Testis (tissue), 2 donors: ENCODE data around the gene SDHAF3.

Experiments
- POLR2A ChIP-seq: fragments of 450-650 bp; IDR thresholded peaks from one replicate; pipeline ENCODE4 v1.6.1; 2017; ENCODE audit warnings: antibody characterized with exemption, mild to moderate bottlenecking, moderate library complexity
- TF ChIP-seq, protein P1 (sequence below), 3 experiments: fragments of 450-650 bp in 2 of 3; fragments of 200-600 bp in 1 of 3; sonication (generic) in 1 of 3; IDR thresholded peaks; one replicate each; pipeline ENCODE4 v1.5.1; 2016 to 2019; ENCODE audit warnings: antibody characterized with exemption in 3 of 3, mild to moderate bottlenecking in 2 of 3, moderate library complexity in 1 of 3

DNA sequence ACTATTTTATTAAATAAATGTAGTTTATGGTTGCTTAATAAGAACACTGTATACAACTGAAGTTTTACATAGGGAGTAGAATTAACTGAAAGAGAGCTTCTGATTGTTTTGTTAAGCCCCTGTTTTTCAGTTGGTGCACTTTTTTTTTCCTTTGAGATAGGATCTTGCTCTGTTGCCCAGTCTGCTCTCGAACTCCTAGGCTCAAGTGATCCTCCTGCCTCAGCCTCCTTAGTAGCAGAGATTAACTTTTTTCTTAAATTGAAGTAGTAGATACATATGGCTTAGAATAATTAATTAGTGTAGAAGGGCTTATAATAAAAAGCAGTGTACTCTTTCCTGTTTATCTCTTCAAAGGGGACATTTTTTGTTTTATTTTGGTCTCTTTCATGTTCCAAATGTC lies 11.2 kb downstream of the SDHAF3 start:
- TF ChIP-seq, protein P1, sequence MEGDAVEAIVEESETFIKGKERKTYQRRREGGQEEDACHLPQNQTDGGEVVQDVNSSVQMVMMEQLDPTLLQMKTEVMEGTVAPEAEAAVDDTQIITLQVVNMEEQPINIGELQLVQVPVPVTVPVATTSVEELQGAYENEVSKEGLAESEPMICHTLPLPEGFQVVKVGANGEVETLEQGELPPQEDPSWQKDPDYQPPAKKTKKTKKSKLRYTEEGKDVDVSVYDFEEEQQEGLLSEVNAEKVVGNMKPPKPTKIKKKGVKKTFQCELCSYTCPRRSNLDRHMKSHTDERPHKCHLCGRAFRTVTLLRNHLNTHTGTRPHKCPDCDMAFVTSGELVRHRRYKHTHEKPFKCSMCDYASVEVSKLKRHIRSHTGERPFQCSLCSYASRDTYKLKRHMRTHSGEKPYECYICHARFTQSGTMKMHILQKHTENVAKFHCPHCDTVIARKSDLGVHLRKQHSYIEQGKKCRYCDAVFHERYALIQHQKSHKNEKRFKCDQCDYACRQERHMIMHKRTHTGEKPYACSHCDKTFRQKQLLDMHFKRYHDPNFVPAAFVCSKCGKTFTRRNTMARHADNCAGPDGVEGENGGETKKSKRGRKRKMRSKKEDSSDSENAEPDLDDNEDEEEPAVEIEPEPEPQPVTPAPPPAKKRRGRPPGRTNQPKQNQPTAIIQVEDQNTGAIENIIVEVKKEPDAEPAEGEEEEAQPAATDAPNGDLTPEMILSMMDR (IDR thresholded peaks at IDR 0.05): no peak
- no peak for TF ChIP-seq POLR2A
